ENCODE data around the gene DPT. TPM values are rescaled to one million over a fixed set of nuclear protein-coding genes. Genes with fewer than 3 reads are reported as not detected.

Gene DPT
- total RNA-seq, 2 experiments from 2014 or later, result not detected

- H3K36me3 ChIP-seq (ENCODE audit: insufficient read depth, low read length), result no peaks in the 10 kb centered on the region
- Mint-ChIP-seq H3K9me3 (no peaks in the 10 kb centered on the region), H3K36me3 (ENCODE audit: low read depth) (no peaks in the 10 kb centered on the region), H3K27ac (no peak overlapping the region), H3K4me3 (no peak overlapping the region), H3K27me3 (peaks cover 7% of the 10 kb centered on the region), H3K4me1 (ENCODE audit: low read depth) (no peaks in the 10 kb centered on the region)
- no peak overlapping the region for H3K4me3 ChIP-seq (ENCODE audit: low read length)
- intact Hi-C loops (cut with DNase I, micrococcal nuclease), result no loop called here
- TF ChIP-seq, protein P1, sequence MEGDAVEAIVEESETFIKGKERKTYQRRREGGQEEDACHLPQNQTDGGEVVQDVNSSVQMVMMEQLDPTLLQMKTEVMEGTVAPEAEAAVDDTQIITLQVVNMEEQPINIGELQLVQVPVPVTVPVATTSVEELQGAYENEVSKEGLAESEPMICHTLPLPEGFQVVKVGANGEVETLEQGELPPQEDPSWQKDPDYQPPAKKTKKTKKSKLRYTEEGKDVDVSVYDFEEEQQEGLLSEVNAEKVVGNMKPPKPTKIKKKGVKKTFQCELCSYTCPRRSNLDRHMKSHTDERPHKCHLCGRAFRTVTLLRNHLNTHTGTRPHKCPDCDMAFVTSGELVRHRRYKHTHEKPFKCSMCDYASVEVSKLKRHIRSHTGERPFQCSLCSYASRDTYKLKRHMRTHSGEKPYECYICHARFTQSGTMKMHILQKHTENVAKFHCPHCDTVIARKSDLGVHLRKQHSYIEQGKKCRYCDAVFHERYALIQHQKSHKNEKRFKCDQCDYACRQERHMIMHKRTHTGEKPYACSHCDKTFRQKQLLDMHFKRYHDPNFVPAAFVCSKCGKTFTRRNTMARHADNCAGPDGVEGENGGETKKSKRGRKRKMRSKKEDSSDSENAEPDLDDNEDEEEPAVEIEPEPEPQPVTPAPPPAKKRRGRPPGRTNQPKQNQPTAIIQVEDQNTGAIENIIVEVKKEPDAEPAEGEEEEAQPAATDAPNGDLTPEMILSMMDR (IDR thresholded peaks at IDR 0.05), result no peak
- DNase-seq (no peak), ATAC-seq (ENCODE audit: poor library complexity) (no peak)
- ChIA-PET POLR2A (no interaction called here), CTCF (no interaction called here)
- no peaks in the 10 kb centered on the region for H3K4me1 ChIP-seq (ENCODE audit: insufficient read depth, low read length)
- H3K27me3 ChIP-seq (ENCODE audit: control insufficient read depth in 1 of 2, insufficient read depth in 2 of 2, low read length in 2 of 2), result no peaks in the 10 kb centered on the region
- H3K9me3 ChIP-seq (ENCODE audit: control insufficient read depth in 1 of 2, insufficient read depth in 1 of 2, low read length in 2 of 2), result no peaks in the 10 kb centered on the region
- H3K27ac ChIP-seq (ENCODE audit: low read depth in 1 of 2, low read length in 2 of 2), result no peak overlapping the region
These were observed 7.0 kb upstream of the DPT start for GRCh38 chr1:168735974-168736373.

GRCh38 chr1:168734946-168735345 is 5.9 kb upstream of the DPT start:
- H3K36me3 ChIP-seq (ENCODE audit: insufficient read depth, low read length), result no peaks in the 10 kb centered on the region
- no peak overlapping the region for H3K4me3 Mint-ChIP-seq
- H3K4me1 ChIP-seq (ENCODE audit: insufficient read depth, low read length), result no peaks in the 10 kb centered on the region
- no peak for ATAC-seq (ENCODE audit: poor library complexity)
- no peaks in the 10 kb centered on the region for H3K36me3 Mint-ChIP-seq (ENCODE audit: low read depth)
- TF ChIP-seq, protein P1 (IDR thresholded peaks at IDR 0.05), result no peak
- H3K9me3 Mint-ChIP-seq, result no peaks in the 10 kb centered on the region
- ChIA-PET CTCF (no interaction called here), POLR2A (no interaction called here)
- intact Hi-C loops (cut with DNase I, micrococcal nuclease), result no loop called here
- no peaks in the 10 kb centered on the region for H3K27me3 ChIP-seq (ENCODE audit: control insufficient read depth in 1 of 2, insufficient read depth in 2 of 2, low read length in 2 of 2)
- no peak overlapping the region for H3K4me3 ChIP-seq (ENCODE audit: low read length)
- no peak overlapping the region for H3K27ac ChIP-seq (ENCODE audit: low read depth in 1 of 2, low read length in 2 of 2)
- no peaks in the 10 kb centered on the region for H3K4me1 Mint-ChIP-seq (ENCODE audit: low read depth)
- DNase-seq, result no peak
- H3K27me3 Mint-ChIP-seq, result peaks cover 7% of the 10 kb centered on the region
- no peak overlapping the region for H3K27ac Mint-ChIP-seq
- no peaks in the 10 kb centered on the region for H3K9me3 ChIP-seq (ENCODE audit: control insufficient read depth in 1 of 2, insufficient read depth in 1 of 2, low read length in 2 of 2)

DNA sequence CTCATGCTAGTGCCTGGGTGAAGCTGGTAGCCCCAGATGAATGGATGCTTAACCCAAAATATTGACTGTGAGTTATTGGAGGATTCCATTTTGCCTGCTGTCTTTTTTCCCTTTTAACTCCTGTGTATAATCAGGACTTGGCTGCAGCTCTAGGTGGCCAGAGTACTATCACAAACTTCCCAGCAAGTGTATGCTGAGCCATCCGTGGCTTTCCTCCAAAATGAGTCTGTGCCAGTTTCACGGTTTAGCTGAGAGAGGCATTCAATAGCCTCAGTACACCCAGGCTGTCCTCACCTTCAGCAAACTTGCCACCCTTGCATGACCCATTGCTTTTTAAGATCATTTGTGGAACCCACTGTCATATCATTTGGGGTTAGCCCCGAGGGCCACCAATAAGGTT is 5.3 kb upstream of the DPT start:
- Mint-ChIP-seq H3K4me3 (no peak overlapping the region), H3K4me1 (ENCODE audit: low read depth) (no peaks in the 10 kb centered on the region), H3K27ac (no peak overlapping the region), H3K27me3 (peaks cover 7% of the 10 kb centered on the region), H3K36me3 (ENCODE audit: low read depth) (no peaks in the 10 kb centered on the region), H3K9me3 (no peaks in the 10 kb centered on the region)
- TF ChIP-seq, protein P1 (IDR thresholded peaks at IDR 0.05), result no peak
- intact Hi-C loops (cut with DNase I, micrococcal nuclease), result no loop called here
- CTCF ChIA-PET, result no interaction called here
- Histone ChIP-seq H3K36me3 (ENCODE audit: insufficient read depth, low read length) (no peaks in the 10 kb centered on the region), H3K27me3 (ENCODE audit: control insufficient read depth in 1 of 2, insufficient read depth in 2 of 2, low read length in 2 of 2) (no peaks in the 10 kb centered on the region), H3K27ac (ENCODE audit: low read depth in 1 of 2, low read length in 2 of 2) (no peak overlapping the region), H3K4me3 (ENCODE audit: low read length) (no peak overlapping the region), H3K4me1 (ENCODE audit: insufficient read depth, low read length) (no peaks in the 10 kb centered on the region), H3K9me3 (ENCODE audit: control insufficient read depth in 1 of 2, insufficient read depth in 1 of 2, low read length in 2 of 2) (no peaks in the 10 kb centered on the region)
- DNase-seq (no peak), ATAC-seq (ENCODE audit: poor library complexity) (no peak)
- POLR2A ChIA-PET, result no interaction called here
